Ammon's horn (tissue), 1 donor: ENCODE data around the gene ZNF568.

Experiments used
- DNase-seq: peaks from one replicate; pipeline ENCODE4 v3.0.0-alpha.2; 2016; ENCODE audit warnings: low spot score

Gene ZNF568

DNA sequence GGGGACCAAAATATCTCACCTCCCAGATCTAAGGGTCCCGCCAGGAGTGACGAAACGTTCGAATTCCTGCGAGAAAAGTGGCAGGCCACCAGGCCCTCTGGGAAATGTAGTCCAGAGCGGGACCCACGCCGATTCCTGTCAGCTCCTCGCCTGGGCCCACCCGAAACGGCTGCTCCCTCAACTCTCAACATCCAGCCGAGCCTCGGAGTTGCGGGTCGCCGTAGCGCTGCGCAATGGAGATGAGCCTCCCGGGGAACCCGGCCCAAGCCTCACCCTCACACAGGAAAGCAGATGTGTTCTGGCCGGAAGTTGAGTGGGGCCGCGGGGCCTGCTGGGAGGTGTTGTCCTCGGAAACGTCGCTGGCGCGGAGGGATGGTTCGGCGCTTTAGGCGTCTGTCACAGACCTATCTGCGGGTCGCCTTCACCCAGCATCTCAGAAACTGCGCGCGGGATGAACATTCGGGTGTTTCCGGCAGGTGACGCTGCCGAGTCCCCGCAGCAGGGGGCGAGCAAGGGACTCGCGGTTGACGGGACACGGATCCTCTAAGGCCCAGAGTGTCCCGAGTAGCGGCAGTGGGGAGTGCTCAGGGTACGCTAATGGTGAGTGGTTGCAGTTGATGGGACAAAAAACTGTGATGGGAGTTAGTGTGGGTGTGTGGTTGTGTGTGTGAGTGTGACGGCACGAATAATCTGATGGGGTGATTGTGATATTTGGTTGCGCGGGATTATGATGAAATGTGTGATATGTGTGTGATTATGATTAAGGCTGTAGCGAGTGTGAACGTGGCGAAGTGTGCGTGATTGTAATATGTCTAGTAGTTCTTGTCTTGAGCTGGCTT is at the start of gene ZNF568, which contains the start of gene ZNF829:
ZNF568 (plus strand) TSS at position 341 of the 839 bp plus-strand sequence. CDS start 6,439 bp downstream, outside the sequence.
ZNF829 (minus strand) TSS at position 300 of the 839 bp plus-strand sequence. CDS start 1,124 bp downstream, outside the sequence.
- DNase-seq = peak; percentile 91

DNA sequence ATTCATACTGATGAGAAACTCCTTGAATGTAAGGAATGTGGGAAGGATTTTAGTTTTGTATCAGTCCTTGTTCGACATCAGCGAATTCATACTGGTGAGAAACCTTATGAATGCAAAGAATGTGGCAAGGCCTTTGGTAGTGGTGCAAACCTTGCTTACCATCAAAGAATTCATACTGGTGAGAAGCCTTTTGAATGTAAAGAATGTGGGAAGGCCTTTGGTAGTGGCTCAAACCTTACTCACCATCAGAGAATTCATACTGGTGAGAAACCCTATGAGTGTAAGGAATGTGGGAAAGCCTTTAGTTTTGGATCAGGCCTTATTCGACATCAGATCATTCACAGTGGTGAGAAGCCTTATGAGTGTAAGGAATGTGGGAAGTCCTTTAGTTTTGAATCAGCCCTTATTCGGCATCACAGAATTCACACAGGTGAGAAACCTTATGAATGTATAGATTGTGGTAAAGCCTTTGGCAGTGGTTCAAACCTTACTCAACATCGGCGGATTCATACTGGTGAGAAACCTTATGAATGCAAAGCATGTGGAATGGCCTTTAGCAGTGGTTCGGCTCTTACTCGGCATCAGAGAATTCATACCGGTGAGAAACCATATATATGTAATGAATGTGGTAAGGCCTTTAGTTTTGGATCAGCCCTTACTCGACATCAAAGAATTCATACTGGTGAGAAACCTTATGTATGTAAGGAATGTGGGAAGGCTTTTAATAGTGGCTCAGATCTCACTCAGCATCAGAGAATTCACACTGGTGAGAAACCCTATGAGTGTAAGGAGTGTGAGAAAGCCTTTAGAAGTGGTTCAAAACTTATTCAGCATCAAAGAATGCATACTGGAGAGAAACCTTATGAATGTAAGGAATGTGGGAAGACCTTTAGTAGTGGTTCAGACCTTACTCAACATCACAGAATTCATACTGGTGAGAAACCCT is 38.9 kb upstream of the ZNF568 start:
- no peak for DNase-seq

DNA sequence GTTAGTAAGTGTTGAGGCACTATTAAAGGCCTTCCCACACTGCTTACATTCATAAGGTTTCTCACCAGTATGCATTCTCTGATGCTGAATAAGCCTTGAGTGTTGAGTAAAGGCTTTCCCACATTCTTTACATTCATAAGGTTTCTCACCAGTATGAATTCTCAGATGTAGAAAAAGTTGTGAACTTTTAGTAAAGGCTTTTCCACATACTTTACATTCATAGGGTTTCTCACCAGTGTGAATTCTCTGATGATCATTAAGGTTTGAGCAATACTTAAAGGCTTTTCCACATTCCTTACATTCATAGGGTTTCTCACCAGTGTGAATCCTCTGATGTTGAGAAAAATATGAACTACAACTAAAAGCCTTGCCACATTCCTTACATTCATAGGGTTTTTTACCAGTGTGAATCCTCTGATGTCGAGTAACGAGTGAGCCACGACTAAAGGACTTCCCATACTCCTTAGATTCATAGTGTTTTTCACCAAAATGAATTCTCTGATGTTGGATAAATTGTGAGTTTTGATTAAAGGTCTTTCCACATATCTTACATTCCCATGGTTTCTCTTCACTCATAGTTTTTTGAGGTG is 24.3 kb upstream of the ZNF568 start:
- DNase-seq = no peak

GRCh38 chr19:36894849-36895383 is 21.2 kb upstream of the ZNF568 start:
- no peak for DNase-seq

DNA sequence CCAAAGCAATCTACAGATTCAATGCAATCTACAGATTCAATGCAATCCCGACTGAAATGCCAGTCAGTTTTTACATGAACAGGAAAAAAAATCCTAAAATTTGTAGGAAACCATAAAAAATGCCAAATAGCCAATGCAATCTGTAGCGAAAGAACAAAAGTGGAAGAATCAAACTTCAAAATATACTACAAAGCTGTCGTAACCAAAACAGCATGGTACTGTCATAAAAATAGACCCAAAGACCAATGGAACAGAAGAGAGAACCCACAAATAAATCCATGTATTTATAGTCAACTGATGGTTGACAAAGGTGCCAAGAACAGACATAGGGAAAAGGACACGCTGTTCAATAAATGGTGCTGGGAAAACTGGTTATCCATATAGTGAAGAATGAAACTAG is 17.7 kb upstream of the ZNF568 start:
- DNase-seq = no peak

DNA sequence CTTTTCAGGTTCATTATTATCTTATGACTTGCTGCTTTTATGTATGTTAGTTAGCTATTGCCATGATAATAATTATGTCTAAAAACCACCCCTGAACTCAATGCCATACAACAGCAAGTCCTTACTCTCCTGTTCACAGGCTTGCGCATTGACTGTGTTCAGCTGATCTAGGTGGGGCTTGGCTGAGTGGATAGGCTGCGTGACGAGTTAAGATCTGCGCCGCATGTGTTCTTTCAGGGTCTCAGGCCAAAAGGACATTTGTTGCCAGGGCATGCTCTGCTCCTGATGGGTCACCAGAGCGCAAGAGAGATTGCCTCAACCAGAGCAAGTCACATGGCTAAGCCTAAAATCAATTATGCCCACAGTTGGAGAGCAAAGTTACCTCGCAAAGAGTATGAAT is 859 bp downstream of the ZNF568 start:
- peak; percentile 38 for DNase-seq

- no peak for DNase-seq
These were observed 2.0 kb downstream of the ZNF568 start for GRCh38 chr19:36918090-36918489.

DNA sequence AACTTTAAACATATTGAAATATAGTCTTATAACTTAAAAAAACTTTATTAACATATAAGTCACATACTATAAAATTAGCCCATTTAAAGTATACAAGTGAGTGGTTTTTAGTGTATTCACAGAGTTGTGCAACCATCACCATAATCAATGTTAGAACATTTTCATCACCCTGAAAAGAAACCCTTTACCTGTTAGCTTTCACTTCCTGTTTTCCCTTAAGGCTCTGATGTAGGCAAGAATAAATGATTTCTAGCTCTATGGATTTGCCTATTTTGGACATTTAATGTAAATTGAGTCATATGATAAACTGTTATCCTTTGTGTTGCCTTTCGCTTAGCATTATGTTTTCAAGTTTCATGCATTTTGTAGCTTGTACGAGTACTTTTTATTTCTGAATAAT is 15.6 kb downstream of the ZNF568 start:
- DNase-seq = no peak

DNA sequence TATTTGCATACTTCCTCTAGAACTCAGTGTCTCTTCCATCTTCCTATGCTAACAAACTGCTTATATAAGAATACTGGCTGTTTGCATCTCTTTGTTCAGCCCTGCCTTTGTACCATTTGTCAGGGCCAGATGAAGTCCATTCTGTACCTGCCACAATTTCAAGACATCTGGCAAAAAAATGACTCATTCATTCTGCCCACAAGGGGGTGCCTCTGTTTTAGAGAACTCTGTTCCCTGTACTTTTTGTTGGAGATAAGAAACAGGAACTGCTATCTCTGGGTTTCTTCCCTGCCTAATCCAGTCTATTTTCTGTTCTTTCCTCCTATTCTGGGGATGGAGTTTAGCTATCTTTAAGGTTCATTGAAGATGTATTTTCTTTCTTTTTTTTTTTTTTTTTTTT is 23.0 kb downstream of the ZNF568 start:
- DNase-seq = no peak

GRCh38 chr19:36950335-36951119 is 34.4 kb downstream of the ZNF568 start:
- DNase-seq = no peak

- no peak for DNase-seq
These were observed 46.2 kb downstream of the ZNF568 start for GRCh38 chr19:36962346-36962745.

- no peak for DNase-seq
These were observed 47.1 kb downstream of the ZNF568 start for GRCh38 chr19:36963280-36963679.

- DNase-seq = peak; percentile 1
These were observed 56.4 kb downstream of the ZNF568 start for GRCh38 chr19:36972571-36972970.

- DNase-seq = peak; percentile 91
These were observed 57.1 kb downstream of the ZNF568 start for GRCh38 chr19:36973021-36973843.

DNA sequence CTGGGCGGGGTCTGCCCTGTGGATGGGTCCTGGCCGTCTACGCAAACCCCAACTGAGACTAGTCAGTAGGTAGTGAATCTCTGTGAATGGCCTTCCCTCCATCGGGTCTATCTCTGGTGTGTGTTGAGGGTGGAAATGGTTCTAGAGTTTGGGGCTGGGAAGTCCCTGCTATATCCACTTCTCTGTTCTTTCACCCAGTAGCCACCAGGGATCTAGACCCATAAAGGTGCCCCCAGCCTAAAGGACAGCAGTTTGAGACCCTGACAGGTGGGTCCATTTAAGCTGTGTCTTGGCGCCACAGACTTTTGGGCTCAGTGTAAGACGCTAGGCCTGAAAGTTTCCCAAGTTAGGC is 57.7 kb downstream of the ZNF568 start:
- peak; percentile 18 for DNase-seq

DNA sequence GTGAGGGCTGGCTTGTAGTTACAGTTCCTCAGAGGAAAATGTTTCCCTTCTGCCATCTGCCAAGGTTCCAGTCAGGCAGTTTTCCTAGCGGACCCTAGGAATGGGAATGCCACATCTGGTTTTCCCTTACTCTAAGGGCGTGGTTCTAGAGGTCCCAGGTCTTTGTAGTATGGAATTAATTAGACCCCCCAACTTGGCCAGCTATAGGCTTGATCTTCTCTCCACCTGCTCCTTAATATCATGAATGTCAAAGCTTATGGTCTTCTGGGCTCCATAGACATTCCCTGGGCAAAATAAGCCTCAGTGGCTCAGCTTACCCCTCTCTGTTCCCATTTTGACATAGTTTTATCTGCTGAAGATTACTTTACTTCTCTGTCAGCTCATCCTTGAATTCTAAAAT is 70.0 kb downstream of the ZNF568 start:
- DNase-seq = no peak

GRCh38 chr19:36986601-36987000 is 70.5 kb downstream of the ZNF568 start:
- no peak for DNase-seq

- no peak for DNase-seq
These were observed 71.0 kb downstream of the ZNF568 start for GRCh38 chr19:36987091-36987490.

- no peak for DNase-seq
These were observed 81.2 kb downstream of the ZNF568 start for GRCh38 chr19:36997152-36997842.

- no peak for DNase-seq
These were observed 81.7 kb downstream of the ZNF568 start for GRCh38 chr19:36997843-36998235.
